ENCODE measurements around the gene YWHAE. TPM values are rescaled to one million over a fixed set of nuclear protein-coding genes. Genes with fewer than 3 reads are reported as not detected.

Gene YWHAE
- total RNA-seq, 2 experiments from 2014 or later = 116 to 133 TPM

- intact Hi-C loops (cut with DNase I, micrococcal nuclease) = no loop called here
- Histone ChIP-seq H3K27me3 (ENCODE audit: control insufficient read depth in 1 of 2, insufficient read depth in 2 of 2, low read length in 2 of 2) (no peaks in the 10 kb centered on the region), H3K36me3 (ENCODE audit: insufficient read depth, low read length) (peaks cover 27% of the 10 kb centered on the region), H3K9me3 (ENCODE audit: control insufficient read depth in 1 of 2, insufficient read depth in 1 of 2, low read length in 2 of 2) (no peaks in the 10 kb centered on the region), H3K4me1 (ENCODE audit: insufficient read depth, low read length) (peaks cover 89% of the 10 kb centered on the region), H3K27ac (ENCODE audit: low read depth in 1 of 2, low read length in 2 of 2) (peak overlapping the region in 1 of 2 donors; percentile 35), H3K4me3 (ENCODE audit: low read length) (no peak overlapping the region)
- no peaks in the 10 kb centered on the region for H3K9me3 Mint-ChIP-seq
- ATAC-seq (ENCODE audit: poor library complexity) (peak; percentile 28), DNase-seq (peak in 3 of 14 experiments; percentile 20 to 32 (median 29))
- no peak for TF ChIP-seq CTCF (IDR thresholded peaks at IDR 0.05)
- H3K4me1 Mint-ChIP-seq (ENCODE audit: low read depth) = peaks cover 81% of the 10 kb centered on the region
- H3K36me3 Mint-ChIP-seq (ENCODE audit: low read depth) = peaks cover 50% of the 10 kb centered on the region
- H3K27me3 Mint-ChIP-seq = no peaks in the 10 kb centered on the region
- peak overlapping the region; percentile 74 for H3K27ac Mint-ChIP-seq
- POLR2A ChIA-PET = interaction anchor here (1.1 to 1.7 kb wide), 6 partner anchors 12 to 139 kb away, joined by 3 to 8 read pairs (median 6); partner anchors contain the start of genes INPP5K and YWHAE
- CTCF ChIA-PET = interaction anchor here (0.6 to 1.8 kb wide), 3 partner anchors 12 to 138 kb away, joined by 3 to 12 read pairs (median 4); no protein-coding TSS in a partner anchor
- peak overlapping the region; percentile 56 for H3K4me3 Mint-ChIP-seq
Observed at GRCh38 chr17:1377334-1377733, 22.7 kb downstream of the YWHAE start.

- Histone ChIP-seq H3K36me3 (ENCODE audit: insufficient read depth, low read length) (peaks cover 28% of the 10 kb centered on the region), H3K4me3 (ENCODE audit: low read length) (no peak overlapping the region), H3K27ac (ENCODE audit: low read depth in 1 of 2, low read length in 2 of 2) (peak overlapping the region in 1 of 2 donors; percentile 8), H3K9me3 (ENCODE audit: control insufficient read depth in 1 of 2, insufficient read depth in 1 of 2, low read length in 2 of 2) (no peaks in the 10 kb centered on the region), H3K4me1 (ENCODE audit: insufficient read depth, low read length) (peaks cover 85% of the 10 kb centered on the region), H3K27me3 (ENCODE audit: control insufficient read depth in 1 of 2, insufficient read depth in 2 of 2, low read length in 2 of 2) (no peaks in the 10 kb centered on the region)
- DNase-seq (no peak), ATAC-seq (ENCODE audit: poor library complexity) (no peak)
- H3K27me3 Mint-ChIP-seq = no peaks in the 10 kb centered on the region
- intact Hi-C loops (cut with DNase I, micrococcal nuclease) = no loop called here
- peak overlapping the region; percentile 42 for H3K4me3 Mint-ChIP-seq
- POLR2A ChIA-PET = interaction anchor here (0.6 to 2.5 kb wide), 6 partner anchors 11 to 154 kb away, joined by 3 to 10 read pairs (median 5); partner anchors contain the start of gene YWHAE
- H3K9me3 Mint-ChIP-seq = no peaks in the 10 kb centered on the region
- peaks cover 53% of the 10 kb centered on the region for H3K36me3 Mint-ChIP-seq (ENCODE audit: low read depth)
- no peak for TF ChIP-seq CTCF (IDR thresholded peaks at IDR 0.05)
- CTCF ChIA-PET = interaction anchor here (1.0 to 2.3 kb wide), 4 partner anchors 10 to 44 kb away, joined by 3 to 17 read pairs (median 8); no protein-coding TSS in a partner anchor
- H3K4me1 Mint-ChIP-seq (ENCODE audit: low read depth) = peaks cover 80% of the 10 kb centered on the region
- peak overlapping the region; percentile 74 for H3K27ac Mint-ChIP-seq
Observed at GRCh38 chr17:1376061-1376460, 24.0 kb downstream of the YWHAE start.

- intact Hi-C loops (cut with DNase I, micrococcal nuclease) = no loop called here
- CTCF ChIA-PET = interaction anchor here (1.1 to 2.3 kb wide), 2 partner anchors 10 to 13 kb away, joined by 3 to 17 read pairs; no protein-coding TSS in a partner anchor
- H3K9me3 ChIP-seq (ENCODE audit: control insufficient read depth in 1 of 2, insufficient read depth in 1 of 2, low read length in 2 of 2) = no peaks in the 10 kb centered on the region
- Mint-ChIP-seq H3K4me1 (ENCODE audit: low read depth) (peaks cover 78% of the 10 kb centered on the region), H3K27me3 (no peaks in the 10 kb centered on the region), H3K9me3 (no peaks in the 10 kb centered on the region), H3K4me3 (peak overlapping the region; percentile 42), H3K36me3 (ENCODE audit: low read depth) (peaks cover 53% of the 10 kb centered on the region), H3K27ac (peak overlapping the region; percentile 74)
- no peak overlapping the region for H3K27ac ChIP-seq (ENCODE audit: low read depth in 1 of 2, low read length in 2 of 2)
- peaks cover 28% of the 10 kb centered on the region for H3K36me3 ChIP-seq (ENCODE audit: insufficient read depth, low read length)
- POLR2A ChIA-PET = interaction anchor here (2.5 kb wide), 1 partner anchor 10 kb away, joined by 10 read pairs; no protein-coding TSS in a partner anchor
- DNase-seq (peak in 2 of 14 experiments; percentile 45 to 56), ATAC-seq (ENCODE audit: poor library complexity) (peak; percentile 51)
- no peaks in the 10 kb centered on the region for H3K27me3 ChIP-seq (ENCODE audit: control insufficient read depth in 1 of 2, insufficient read depth in 2 of 2, low read length in 2 of 2)
- TF ChIP-seq CTCF (IDR thresholded peaks at IDR 0.05) = no peak
- no peak overlapping the region for H3K4me3 ChIP-seq (ENCODE audit: low read length)
- H3K4me1 ChIP-seq (ENCODE audit: insufficient read depth, low read length) = peaks cover 84% of the 10 kb centered on the region
Observed at GRCh38 chr17:1375615-1376014, 24.4 kb downstream of the YWHAE start.

Data from CD4-positive, alpha-beta T cell (primary cell).